Fibroblast of lung (primary cell): ENCODE data around the gene SLC39A2.

Experiments
- EZH2 ChIP-seq: IDR thresholded peaks from 2 replicates; pipeline ENCODE4 v1.5.1; 2012; ENCODE audit warnings: low read length, control low read depth, mild to moderate bottlenecking; ENCODE audit errors: missing control alignments
- TF ChIP-seq, protein P1 (sequence below), 2 donors: IDR thresholded peaks in 1 of 2; conservative IDR thresholded peaks in 1 of 2; 1 replicate in 1 of 2; 2 replicates in 1 of 2; pipeline ENCODE4 v1.5.1; 2011 to 2012; ENCODE audit warnings: low read length in 2 of 2, control low read depth in 1 of 2, inconsistent platforms in 1 of 2, low read depth in 1 of 2, mild to moderate bottlenecking in 1 of 2

DNA sequence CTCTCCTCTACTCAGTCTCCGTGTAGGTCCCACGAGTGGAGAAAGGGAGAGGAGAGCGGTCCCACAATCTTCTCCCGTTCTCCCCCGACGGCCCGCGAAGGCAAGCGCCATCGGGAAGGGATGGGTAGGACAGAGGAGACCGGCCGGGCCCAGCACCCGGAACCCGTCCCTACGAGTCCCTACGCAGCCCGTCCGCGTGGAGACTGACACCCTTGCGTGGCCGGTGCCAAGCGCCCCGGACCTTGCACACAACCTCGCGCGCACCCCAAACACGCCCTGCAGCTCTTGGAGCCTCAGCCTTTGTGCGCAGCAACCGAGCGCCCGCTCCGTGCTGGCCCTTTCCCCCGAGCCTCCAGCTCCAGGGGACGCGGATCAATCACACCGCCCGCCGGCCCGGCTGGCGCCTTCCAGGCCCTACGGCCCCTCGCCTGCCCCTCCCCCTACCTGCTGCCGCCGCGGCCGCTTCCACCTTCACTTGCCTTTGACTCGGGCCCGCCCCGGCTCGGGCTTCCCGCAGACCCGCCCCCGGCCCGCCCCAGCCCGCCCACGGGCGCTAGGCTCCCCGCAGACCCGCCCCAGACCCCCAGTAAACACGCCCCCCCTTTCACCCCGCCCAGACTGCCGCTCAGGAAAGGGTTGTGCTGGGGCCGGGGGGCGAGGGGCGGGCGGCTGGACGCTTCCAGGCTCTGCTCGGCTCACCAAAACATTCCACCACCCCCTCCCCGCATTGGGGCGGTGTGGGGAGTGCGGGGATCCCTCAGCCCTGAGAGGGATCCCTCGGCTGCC lies 25.7 kb downstream of the SLC39A2 start, which contains the start of gene NDRG2:
- TF ChIP-seq, protein P1, sequence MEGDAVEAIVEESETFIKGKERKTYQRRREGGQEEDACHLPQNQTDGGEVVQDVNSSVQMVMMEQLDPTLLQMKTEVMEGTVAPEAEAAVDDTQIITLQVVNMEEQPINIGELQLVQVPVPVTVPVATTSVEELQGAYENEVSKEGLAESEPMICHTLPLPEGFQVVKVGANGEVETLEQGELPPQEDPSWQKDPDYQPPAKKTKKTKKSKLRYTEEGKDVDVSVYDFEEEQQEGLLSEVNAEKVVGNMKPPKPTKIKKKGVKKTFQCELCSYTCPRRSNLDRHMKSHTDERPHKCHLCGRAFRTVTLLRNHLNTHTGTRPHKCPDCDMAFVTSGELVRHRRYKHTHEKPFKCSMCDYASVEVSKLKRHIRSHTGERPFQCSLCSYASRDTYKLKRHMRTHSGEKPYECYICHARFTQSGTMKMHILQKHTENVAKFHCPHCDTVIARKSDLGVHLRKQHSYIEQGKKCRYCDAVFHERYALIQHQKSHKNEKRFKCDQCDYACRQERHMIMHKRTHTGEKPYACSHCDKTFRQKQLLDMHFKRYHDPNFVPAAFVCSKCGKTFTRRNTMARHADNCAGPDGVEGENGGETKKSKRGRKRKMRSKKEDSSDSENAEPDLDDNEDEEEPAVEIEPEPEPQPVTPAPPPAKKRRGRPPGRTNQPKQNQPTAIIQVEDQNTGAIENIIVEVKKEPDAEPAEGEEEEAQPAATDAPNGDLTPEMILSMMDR (conservative IDR thresholded peaks at IDR 0.05 in 1 of 2, IDR thresholded peaks at IDR 0.05 in 1 of 2; ENCODE audit: low read depth in 1 of 2, low read length in 2 of 2) = no peak
- TF ChIP-seq EZH2 = peak; percentile 93
